GM18505 (cell line): ENCODE data around the gene KLF13.

Experiments used
- ATAC-seq: cut with Tn5 transposase; IDR thresholded peaks from one replicate; pipeline ENCODE4 v1.9.1; 2021; ENCODE audit not compliant: unreplicated experiment
- POLR2A ChIP-seq: IDR thresholded peaks from 4 replicates; pipeline ENCODE4 v1.6.1; 2011; ENCODE audit warnings: borderline replicate concordance; ENCODE audit not compliant: insufficient read depth, insufficient read length; ENCODE audit errors: extremely low read depth

KLF13 gene

DNA sequence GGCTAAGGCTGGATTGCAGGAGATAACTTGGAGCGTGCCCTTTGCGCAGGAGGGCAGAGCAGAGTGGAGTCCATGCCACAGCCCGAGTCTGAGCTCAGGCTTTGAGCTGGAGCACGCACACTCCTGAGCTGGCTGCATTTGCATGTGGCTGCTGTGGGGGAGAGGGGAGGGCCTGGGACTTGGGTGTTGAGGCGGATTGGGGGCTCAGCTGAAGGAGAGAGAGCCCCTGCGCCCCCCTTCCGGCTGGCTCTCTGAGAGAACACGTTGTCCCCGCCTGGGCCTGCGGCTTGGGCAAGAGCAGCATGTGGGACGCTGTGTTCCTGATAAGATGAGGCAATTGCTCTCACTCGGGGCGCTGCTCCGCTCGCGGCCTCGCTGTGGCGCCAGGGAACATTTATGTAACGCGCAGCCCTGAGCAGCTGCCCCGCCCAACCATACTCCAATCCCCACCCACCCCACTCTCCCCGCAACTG is 39.1 kb downstream of the KLF13 start:
- peak; percentile 24 for TF ChIP-seq POLR2A
- peak; percentile 47 for ATAC-seq

DNA sequence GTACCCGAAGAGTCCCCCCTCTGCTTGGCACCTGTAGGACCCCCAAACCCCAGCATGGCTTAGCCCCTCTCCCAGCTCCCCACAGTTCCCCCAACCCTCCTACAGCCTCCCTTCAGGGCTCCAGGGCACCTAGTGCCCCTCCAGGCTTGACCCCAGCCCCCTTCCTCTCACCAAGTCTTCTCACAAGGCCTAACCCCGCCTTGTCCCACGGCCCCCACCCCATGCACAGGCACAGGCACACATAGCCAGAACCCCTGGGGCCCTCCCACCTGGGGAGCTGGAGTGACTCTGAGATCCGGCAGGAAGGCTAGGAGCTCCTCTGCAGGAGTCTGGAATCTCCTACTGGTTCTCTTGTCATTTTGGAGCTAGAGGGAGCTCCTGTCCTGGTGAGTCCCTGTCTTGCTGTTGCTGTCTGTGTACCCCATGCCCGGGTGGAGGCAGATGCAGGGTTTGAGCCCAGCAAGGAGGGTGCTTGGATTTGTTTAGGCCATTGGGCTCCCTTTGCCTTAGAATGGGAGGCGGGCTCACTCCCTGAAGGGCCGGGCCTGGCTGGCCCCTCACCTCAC is 39.6 kb downstream of the KLF13 start:
- ATAC-seq = no peak
- TF ChIP-seq POLR2A = no peak

DNA sequence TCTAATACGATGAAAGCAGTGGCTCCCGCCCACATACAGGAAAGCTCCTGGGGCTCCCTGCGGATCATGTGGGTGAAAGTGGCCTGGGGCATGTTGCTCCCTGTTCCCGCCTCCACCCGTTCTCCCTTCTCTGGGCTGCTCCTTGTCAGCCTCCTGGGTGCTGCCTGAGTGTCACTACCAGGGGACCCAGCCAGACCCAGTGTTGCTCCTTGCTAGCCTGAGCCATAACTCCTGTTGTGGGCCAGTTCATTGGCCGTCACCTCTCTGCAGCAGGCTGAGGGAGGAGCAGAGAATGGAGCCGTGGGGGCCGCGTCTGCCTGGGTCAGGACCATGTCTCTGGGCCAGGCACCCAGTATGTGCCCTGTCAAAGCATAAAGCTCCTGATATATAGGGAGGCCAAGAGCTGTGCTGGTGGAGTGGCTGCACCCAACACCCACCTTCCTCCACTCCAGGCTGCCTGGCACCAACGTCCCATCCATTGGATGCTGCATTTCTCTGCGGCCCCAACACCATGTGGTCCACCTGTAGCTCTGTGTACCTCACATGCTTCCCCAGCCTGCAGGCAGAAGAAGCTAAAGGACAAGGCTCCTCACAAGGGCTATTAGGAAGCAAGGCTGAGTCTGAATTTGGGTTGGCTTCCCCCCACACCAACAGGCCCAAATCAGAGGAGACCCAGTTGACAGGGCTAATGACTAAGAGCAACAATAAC is 40.5 kb downstream of the KLF13 start:
- no peak for TF ChIP-seq POLR2A
- no peak for ATAC-seq

DNA sequence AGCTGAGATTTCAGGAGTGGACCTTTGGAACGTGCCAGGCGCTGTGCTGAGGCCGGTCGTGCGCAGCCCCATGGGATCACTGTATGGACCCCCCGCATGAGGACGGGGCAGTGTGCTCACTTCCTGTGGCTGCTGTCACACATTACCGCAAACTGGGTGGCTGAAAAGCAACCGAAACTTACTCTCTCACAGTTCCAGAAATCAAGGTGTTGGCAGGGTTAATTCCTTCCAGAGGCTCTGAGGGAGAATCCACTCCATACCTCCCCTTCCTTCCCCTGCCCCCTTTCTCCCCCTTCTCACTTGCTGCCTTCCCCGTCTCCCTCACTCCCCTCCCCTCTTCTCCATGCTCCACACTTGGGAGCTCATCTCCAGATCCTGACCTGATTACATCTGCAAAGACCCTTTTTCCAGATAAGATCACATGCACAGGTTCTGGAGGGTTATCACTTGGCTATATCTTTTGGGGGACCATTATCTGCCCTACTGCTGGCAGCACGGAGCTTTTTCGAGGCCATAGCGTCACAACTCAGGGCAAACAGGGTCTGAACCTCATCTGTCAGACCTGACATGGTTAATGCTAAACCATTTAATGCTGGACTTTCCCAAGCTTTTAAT is 41.2 kb downstream of the KLF13 start:
- no peak for ATAC-seq
- TF ChIP-seq POLR2A = peak; percentile 26

DNA sequence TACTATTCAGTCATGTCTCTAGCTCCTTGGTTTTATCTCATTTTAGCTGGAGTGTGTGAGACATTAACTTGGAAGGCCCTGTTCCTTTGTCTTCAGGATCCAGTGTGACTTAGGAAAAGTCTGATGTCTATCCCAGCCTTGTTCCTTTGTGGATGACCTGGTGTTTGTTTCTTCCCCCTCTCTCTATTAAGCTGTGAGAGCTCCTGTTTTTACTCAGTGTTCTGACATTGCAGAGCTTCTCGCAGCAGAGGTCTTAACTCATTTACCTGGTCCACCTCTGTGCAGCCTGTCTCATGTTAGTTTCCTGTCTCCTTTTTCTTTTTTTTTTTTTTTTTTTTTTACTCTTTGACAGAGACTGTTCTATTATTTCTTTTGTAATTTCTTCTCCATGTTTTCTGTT is 43.1 kb downstream of the KLF13 start:
- TF ChIP-seq POLR2A = no peak
- no peak for ATAC-seq

DNA sequence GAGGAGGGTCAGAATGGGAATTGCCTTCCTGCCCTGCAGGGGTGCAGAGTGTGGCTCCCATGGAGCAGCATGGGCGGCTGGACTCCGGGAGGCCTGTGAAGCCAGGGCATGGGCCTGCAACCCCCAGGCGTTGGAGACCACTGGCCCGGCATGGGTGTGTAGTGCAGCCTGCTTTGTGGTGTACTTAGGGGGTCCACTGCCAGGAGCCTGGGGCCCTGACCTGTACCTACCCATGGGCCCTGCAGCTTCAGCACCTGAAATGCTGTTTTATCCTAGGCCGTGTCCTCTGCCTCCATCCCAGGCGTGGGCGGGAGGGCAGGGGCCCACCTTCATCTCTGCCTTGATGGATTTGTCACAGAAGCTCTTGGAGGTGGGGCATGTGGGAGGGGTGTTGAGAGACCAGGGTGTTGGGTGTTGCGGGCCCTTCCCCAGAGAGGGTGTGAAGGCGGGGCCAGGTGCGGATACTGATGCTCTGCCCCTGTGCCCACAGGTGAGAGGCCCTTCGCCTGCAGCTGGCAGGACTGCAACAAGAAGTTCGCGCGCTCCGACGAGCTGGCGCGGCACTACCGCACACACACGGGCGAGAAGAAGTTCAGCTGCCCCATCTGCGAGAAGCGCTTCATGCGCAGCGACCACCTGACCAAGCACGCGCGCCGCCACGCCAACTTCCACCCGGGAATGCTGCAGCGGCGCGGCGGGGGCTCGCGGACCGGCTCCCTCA is 45.0 kb downstream of the KLF13 start:
- no peak for TF ChIP-seq POLR2A
- no peak for ATAC-seq

DNA sequence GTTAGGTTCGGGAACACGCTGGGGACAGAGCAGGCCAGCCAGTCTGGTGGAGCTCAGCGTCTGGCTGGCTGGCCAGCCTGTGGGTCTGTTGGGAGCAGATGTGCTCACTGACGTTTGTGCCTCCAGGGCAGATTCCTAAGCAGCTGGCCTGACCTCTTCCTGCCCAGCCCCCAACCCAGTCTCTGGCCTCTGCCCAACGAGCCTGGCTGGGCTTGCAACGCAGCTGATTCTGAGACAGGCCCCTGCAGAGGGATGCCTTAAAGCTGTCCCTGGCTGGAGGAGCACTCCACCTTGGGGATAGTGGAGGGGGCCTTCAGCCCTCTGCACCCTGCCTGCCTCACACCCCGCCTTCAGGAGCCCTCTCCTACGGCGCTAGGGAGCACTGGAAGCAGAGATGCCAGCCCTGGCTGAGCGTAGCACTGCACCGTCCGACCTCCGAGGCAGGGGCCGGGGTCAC is 46.0 kb downstream of the KLF13 start:
- no peak for ATAC-seq
- no peak for TF ChIP-seq POLR2A

DNA sequence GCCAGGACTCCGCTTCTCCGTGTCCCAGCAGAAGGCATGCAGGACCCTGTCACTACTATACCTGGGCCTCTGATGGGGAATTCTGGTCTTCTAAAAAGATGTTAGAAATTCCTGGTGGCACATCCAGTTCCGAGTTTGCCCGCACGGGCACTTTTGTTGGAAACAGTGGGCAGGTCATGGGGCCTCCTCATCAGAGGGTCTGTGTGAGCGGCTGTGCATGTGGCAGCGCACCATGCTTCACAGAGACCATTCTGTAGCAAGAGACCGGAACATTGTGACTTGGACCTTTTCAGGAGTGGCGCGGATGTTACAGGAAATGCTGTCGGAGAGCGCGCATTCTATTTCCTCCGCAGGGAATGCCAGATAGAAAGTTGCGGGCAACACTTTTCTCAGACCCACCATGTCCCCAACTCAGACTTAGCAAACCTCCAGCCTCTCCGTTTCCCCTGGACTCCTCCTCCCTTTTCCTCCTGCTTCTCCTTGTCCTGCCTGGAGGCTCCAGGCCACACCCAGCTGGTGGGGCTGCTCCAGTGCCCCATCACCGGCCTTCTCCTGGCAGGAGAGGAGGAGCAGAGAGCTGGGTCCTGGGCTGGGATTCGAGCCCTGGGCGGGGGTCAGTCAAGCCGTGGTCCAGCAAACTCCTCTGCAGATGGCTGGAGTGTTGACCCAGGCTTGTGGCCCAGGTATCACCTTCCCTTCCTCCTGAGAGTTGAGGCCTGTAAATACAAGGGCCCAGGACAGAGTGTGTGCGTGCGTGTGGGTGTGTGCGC is 46.6 kb downstream of the KLF13 start:
- no peak for TF ChIP-seq POLR2A
- ATAC-seq = no peak

DNA sequence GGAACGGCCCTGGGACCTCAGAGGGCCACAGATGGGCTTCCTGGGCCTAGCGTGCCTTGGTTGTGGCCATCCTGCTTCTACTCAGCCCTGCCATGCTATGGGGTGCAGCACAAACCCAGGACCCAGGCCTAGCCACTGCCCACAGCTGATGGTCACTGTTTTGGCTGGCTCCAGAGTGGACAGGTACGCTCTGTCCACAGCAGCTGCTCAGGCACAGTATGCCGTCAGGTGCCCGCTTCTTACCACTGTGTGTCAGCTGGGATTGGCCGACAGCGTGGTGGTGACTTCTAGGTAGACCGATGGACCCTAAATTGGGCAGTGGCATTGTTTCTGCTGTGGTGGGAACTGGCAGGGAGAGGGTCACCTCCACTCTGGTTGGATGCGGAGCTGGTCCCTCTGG is 47.3 kb downstream of the KLF13 start:
- no peak for ATAC-seq
- TF ChIP-seq POLR2A = no peak

DNA sequence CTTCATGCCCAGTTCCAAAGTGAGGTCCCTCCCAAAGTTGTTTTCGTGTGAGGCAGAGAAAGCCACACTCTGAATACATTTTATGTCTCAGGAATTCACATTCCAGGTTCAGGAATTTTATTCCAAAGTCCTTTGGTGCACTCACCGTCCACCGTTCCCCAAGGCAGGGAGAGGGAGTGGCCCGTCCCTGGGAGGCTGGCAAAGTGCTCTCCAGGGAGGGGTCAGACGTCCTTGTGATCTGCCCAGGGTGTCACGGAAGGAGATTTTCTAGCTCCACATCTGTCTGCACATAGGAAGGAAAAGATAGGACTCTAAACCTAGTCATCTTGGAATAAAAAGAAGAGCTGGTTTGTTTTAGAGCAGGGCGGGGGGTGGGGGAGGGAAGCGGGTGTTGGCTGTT is 47.9 kb downstream of the KLF13 start:
- ATAC-seq = no peak

DNA sequence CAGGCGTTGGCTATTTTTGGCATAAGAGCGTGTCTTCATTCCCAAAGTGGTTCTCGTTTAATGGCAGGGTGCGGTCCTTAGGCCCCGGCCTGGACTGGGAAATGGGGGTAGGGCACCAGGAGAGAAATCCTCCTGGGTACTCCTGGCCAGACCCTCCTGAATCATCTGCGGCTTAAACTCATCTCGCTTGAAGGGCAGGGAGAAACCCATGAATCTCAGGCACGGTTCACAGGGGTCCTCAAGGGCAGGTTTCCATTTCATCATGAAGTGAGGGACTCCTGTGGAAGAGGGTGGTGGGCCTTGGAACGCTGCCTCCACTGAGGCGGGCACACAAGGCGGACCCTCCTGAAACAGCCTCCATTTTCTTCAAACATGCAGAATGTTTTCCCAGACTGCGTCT is 48.4 kb downstream of the KLF13 start:
- no peak for TF ChIP-seq POLR2A
- ATAC-seq = no peak

More for the DNA sequence above, 47.9 kb downstream of the KLF13 start:
- TF ChIP-seq POLR2A = no peak

DNA sequence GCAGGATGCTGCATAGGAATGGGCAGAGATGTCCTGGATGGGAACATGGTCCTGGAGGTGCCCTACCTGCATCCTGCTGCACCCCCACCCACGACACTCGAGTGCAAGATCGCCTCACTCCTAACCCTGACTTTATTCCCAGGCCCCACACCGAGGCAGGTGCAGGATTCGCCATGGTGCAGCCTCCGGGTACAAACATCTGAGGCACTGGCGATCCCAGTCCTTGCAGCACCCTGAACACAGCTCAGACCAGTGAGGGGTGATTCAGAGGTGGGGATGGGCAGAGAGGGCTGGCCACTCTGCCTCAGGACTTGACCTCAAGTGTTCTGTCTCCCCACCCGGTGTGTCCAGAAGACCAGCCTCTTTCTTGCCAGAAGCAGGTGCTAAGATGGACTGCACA is 49.1 kb downstream of the KLF13 start:
- no peak for TF ChIP-seq POLR2A
- ATAC-seq = no peak

DNA sequence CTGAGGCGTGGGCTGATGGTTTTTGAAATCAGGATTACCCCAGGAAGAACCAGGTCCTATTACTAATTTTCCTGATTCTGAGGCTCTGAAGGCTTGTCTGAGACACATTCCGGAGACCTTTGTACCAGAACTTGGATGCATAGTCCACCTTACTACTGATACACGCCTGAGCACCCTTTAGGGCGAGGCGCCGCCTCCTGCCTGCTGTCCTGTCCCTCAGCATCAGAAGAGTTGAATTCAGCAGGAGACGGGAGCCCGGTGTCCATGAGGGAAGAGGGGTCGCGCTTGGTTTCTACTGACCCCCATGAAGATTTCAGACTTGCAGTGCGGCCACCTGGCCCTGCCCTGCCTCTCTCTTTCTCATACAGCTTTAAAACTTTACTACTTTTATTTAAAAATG is 49.9 kb downstream of the KLF13 start:
- ATAC-seq = no peak
- TF ChIP-seq POLR2A = no peak
